ENCODE measurements around the gene MAEA.

Gene MAEA

DNA sequence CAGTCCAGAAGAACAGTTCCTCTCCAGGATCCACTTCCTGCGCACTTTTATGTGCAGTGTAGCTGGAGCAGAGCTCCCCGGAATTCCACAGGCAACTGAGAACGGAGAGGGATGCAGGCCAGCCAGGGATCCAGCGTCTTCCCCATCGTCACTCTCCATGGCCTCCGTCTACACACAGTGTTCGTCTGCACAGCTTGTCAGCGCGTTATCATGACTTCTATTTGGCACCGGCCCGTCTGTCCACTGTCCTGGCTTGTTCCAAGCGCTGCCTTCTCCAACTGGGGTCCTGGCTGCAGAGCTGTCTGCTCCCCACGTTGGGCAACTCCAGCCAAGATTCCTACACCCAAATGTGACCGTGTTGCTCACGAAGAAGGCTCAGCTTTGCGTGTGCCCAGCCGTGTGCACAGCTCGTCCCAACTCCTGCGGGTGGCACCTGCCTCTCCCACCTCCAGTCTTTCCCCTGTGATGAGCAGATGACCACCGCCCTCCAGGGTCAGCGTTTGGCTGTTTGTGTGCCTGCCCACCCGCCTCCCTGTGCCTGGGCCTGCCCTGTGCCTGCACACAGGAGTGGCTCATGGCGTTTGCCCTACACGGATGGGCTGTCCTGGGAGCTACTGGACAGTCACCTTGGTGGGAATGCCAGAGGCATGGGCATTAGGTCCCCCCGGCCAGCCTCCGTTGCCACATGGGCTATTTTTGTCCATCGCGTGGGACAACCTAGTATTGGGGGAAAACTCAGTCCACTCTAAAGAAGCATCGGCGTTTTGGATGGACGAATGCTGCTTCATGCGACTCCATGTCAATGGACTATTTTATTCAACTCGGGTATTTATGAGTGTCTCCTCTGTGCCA is 38.5 kb upstream of the MAEA start:
- H3K4me3 ChIP-seq (replicated peaks in 1 of 2; ENCODE audit: low read depth in 2 of 2, low read length in 2 of 2), result no peak overlapping the region
- TF ChIP-seq, protein P1, sequence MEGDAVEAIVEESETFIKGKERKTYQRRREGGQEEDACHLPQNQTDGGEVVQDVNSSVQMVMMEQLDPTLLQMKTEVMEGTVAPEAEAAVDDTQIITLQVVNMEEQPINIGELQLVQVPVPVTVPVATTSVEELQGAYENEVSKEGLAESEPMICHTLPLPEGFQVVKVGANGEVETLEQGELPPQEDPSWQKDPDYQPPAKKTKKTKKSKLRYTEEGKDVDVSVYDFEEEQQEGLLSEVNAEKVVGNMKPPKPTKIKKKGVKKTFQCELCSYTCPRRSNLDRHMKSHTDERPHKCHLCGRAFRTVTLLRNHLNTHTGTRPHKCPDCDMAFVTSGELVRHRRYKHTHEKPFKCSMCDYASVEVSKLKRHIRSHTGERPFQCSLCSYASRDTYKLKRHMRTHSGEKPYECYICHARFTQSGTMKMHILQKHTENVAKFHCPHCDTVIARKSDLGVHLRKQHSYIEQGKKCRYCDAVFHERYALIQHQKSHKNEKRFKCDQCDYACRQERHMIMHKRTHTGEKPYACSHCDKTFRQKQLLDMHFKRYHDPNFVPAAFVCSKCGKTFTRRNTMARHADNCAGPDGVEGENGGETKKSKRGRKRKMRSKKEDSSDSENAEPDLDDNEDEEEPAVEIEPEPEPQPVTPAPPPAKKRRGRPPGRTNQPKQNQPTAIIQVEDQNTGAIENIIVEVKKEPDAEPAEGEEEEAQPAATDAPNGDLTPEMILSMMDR (IDR thresholded peaks at IDR 0.05; ENCODE audit: low read depth, low read length), result no peak

GRCh38 chr4:1251773-1252066 is 38.0 kb upstream of the MAEA start:
- H3K4me3 ChIP-seq (replicated peaks in 1 of 2; ENCODE audit: low read depth in 2 of 2, low read length in 2 of 2), result no peak overlapping the region
- TF ChIP-seq, protein P1 (IDR thresholded peaks at IDR 0.05; ENCODE audit: low read depth, low read length), result no peak
- DNase-seq (ENCODE audit: low read depth in 2 of 2), result no peak

More for the DNA sequence above, 38.5 kb upstream of the MAEA start:
- DNase-seq (ENCODE audit: low read depth in 2 of 2), result no peak

DNA sequence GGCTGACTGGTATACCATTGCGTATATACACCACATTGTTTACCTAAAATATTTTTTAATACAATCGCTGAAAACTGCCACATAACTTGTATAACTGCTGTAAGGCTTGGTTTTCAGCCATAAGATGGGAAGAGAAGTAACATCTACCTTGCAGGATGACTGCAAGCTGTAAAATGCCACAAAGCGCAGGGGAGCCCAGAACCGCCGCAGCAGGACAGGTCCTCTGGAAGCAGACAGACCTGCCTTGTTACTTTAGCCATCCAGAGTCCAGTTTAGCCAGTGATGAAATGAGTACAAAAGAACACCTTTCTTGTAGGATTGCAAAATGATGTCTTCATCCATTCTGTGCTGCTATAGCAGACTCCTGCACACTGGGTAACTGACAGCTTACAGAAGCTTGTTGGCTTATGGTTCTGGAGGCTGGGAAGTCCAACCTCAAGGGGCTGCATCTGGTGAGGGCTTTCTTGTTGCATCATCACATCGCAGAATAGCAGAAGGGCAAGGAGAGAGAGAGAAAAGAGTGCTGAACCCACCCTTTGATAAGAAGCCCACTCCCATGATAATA is 36.7 kb upstream of the MAEA start:
- H3K4me3 ChIP-seq (replicated peaks in 1 of 2; ENCODE audit: low read depth in 2 of 2, low read length in 2 of 2), result no peak overlapping the region
- TF ChIP-seq, protein P1 (IDR thresholded peaks at IDR 0.05; ENCODE audit: low read depth, low read length), result no peak
- DNase-seq (ENCODE audit: low read depth in 2 of 2), result no peak

GRCh38 chr4:1253831-1254230 is 35.9 kb upstream of the MAEA start:
- H3K4me3 ChIP-seq (replicated peaks in 1 of 2; ENCODE audit: low read depth in 2 of 2, low read length in 2 of 2), result no peak overlapping the region
- TF ChIP-seq, protein P1 (IDR thresholded peaks at IDR 0.05; ENCODE audit: low read depth, low read length), result no peak
- no peak for DNase-seq (ENCODE audit: low read depth in 2 of 2)

- TF ChIP-seq, protein P1 (IDR thresholded peaks at IDR 0.05; ENCODE audit: low read depth, low read length), result no peak
- no peak overlapping the region for H3K4me3 ChIP-seq (replicated peaks in 1 of 2; ENCODE audit: low read depth in 2 of 2, low read length in 2 of 2)
- DNase-seq (ENCODE audit: low read depth in 2 of 2), result peak in 1 of 2 donors; percentile 67
Observed at GRCh38 chr4:1255151-1255550, 34.5 kb upstream of the MAEA start.

DNA sequence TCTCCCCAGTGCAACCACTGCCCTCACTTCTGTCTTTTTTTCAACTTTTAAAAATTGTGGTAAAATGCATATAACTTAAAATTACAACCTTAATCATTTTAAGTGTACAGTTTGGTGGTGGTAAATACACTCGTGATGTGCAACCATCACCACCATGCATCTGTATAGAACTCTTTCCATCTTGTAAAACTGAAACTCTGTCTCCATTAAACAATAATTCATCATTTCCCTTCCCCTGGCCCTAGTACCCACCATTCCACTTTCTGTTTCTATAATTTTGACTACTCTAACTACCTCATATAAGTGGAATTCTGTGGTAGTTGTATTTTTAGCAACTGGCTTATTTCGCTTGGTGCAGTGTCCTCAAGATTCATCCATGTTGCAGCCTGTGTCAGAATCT is 34.0 kb upstream of the MAEA start:
- no peak for DNase-seq (ENCODE audit: low read depth in 2 of 2)
- TF ChIP-seq, protein P1 (IDR thresholded peaks at IDR 0.05; ENCODE audit: low read depth, low read length), result no peak
- no peak overlapping the region for H3K4me3 ChIP-seq (replicated peaks in 1 of 2; ENCODE audit: low read depth in 2 of 2, low read length in 2 of 2)

Data from cardiac fibroblast (primary cell).